NB4 (cell line): ENCODE measurements around the gene PPP3R1.

ENCODE experiments used
- MYC ChIP-seq: IDR thresholded peaks from 2 replicates; pipeline ENCODE4 v1.6.1; 2011; ENCODE audit warnings: low read depth, low read length
- POLR2A ChIP-seq: IDR thresholded peaks from 2 replicates; pipeline ENCODE4 v1.6.1; 2011; ENCODE audit warnings: mild to moderate bottlenecking; ENCODE audit not compliant: insufficient read length; ENCODE audit errors: extremely low read depth
- TF ChIP-seq, protein P1 (sequence below): IDR thresholded peaks from one replicate; pipeline ENCODE4 v1.5.1; 2012; ENCODE audit warnings: low read depth, low read length
- TF ChIP-seq, protein P2 (sequence below): IDR thresholded peaks from 2 replicates; pipeline ENCODE4 v1.6.1; 2011; ENCODE audit warnings: low read depth, low read length

DNA sequence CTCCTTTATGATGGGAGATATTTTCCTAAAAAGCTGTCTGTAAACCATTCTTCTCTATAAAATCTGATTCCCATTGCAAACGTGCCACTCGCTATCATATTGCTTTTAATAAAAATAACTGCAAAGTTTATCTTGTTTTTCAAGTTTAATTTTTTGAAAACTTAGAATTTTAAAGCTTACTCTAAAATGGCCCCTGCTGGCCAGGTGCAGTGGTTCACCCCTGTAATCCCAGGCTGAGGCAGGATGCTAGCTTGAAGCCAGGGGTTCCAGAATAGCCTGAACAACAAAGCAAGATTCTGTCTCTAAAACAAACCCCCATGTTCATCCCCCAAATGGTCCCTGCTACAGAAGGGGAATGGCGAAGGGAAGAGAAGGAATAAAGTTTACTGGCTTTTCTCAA is 41.9 kb upstream of the PPP3R1 start:
- no peak for TF ChIP-seq POLR2A
- TF ChIP-seq, protein P1, sequence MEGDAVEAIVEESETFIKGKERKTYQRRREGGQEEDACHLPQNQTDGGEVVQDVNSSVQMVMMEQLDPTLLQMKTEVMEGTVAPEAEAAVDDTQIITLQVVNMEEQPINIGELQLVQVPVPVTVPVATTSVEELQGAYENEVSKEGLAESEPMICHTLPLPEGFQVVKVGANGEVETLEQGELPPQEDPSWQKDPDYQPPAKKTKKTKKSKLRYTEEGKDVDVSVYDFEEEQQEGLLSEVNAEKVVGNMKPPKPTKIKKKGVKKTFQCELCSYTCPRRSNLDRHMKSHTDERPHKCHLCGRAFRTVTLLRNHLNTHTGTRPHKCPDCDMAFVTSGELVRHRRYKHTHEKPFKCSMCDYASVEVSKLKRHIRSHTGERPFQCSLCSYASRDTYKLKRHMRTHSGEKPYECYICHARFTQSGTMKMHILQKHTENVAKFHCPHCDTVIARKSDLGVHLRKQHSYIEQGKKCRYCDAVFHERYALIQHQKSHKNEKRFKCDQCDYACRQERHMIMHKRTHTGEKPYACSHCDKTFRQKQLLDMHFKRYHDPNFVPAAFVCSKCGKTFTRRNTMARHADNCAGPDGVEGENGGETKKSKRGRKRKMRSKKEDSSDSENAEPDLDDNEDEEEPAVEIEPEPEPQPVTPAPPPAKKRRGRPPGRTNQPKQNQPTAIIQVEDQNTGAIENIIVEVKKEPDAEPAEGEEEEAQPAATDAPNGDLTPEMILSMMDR, result no peak
- TF ChIP-seq, protein P2, sequence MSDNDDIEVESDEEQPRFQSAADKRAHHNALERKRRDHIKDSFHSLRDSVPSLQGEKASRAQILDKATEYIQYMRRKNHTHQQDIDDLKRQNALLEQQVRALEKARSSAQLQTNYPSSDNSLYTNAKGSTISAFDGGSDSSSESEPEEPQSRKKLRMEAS, result no peak
- no peak for TF ChIP-seq MYC
